ENCODE results near the gene FGF1. TPM values are rescaled to one million over a fixed set of nuclear protein-coding genes. Genes with fewer than 3 reads are reported as not detected.

FGF1 gene
- total RNA-seq, 1 donor from 2014 or later, result not detected

DNA sequence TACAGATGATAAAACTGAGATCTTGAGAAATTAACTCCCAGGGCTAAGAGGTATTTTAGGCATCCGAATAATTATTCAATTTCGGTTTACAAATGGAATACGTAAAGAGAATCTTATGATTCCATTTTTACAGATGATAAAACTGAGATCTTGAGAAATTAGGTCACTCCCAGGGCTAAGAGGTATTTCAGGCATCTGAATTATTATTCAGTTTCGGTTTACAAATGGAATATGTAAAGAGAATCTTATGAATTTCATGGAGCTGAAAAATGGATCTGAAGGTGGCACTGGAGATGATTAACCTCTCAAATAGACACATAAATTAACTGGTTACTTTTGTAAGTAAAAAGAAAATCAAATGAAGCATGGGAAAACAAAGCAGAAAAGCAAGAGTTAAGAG is 44.2 kb downstream of the FGF1 start:
- Histone ChIP-seq H3K9ac (no peak overlapping the region), H3K27me3 (no peaks in the 10 kb centered on the region), H3K9me3 (ENCODE audit: low read depth) (no peaks in the 10 kb centered on the region), H2AFZ (replicated peaks) (no peak overlapping the region), H3F3A (ENCODE audit: low read depth) (no peaks in the 10 kb centered on the region), H3K36me3 (no peaks in the 10 kb centered on the region), H3K27ac (no peak overlapping the region), H3K4me1 (no peaks in the 10 kb centered on the region), H3K4me3 (no peak overlapping the region), H3K4me2 (no peak overlapping the region), H4K20me1 (ENCODE audit: low read depth) (no peaks in the 10 kb centered on the region), H3K79me2 (ENCODE audit: low read depth) (no peaks in the 10 kb centered on the region)
- no peak overlapping the region for H3K27ac Mint-ChIP-seq
- no peak overlapping the region for H3K4me3 Mint-ChIP-seq
- TF ChIP-seq EZH2 (IDR thresholded peaks at IDR 0.05), result no peak
- TF ChIP-seq, protein P1, sequence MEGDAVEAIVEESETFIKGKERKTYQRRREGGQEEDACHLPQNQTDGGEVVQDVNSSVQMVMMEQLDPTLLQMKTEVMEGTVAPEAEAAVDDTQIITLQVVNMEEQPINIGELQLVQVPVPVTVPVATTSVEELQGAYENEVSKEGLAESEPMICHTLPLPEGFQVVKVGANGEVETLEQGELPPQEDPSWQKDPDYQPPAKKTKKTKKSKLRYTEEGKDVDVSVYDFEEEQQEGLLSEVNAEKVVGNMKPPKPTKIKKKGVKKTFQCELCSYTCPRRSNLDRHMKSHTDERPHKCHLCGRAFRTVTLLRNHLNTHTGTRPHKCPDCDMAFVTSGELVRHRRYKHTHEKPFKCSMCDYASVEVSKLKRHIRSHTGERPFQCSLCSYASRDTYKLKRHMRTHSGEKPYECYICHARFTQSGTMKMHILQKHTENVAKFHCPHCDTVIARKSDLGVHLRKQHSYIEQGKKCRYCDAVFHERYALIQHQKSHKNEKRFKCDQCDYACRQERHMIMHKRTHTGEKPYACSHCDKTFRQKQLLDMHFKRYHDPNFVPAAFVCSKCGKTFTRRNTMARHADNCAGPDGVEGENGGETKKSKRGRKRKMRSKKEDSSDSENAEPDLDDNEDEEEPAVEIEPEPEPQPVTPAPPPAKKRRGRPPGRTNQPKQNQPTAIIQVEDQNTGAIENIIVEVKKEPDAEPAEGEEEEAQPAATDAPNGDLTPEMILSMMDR (IDR thresholded peaks at IDR 0.05), result no peak
- TF ChIP-seq EZH2phosphoT487 (IDR thresholded peaks at IDR 0.05), result no peak
- H3K4me1 Mint-ChIP-seq, result peaks cover 4% of the 10 kb centered on the region
- no peaks in the 10 kb centered on the region for H3K9me3 Mint-ChIP-seq
- H3K27me3 Mint-ChIP-seq (ENCODE audit: insufficient read depth, low read depth), result no peaks in the 10 kb centered on the region
- no peaks in the 10 kb centered on the region for H3K36me3 Mint-ChIP-seq
- no peak for DNase-seq (ENCODE audit: low spot score)

- H3F3A ChIP-seq (ENCODE audit: low read depth), result no peaks in the 10 kb centered on the region
- H4K20me1 ChIP-seq (ENCODE audit: low read depth), result no peaks in the 10 kb centered on the region
- H3K4me2 ChIP-seq, result no peak overlapping the region
- Mint-ChIP-seq H3K27ac (no peak overlapping the region), H3K9me3 (no peaks in the 10 kb centered on the region), H3K4me1 (peaks cover 4% of the 10 kb centered on the region), H3K27me3 (ENCODE audit: insufficient read depth, low read depth) (no peaks in the 10 kb centered on the region), H3K4me3 (no peak overlapping the region), H3K36me3 (no peaks in the 10 kb centered on the region)
- H3K9me3 ChIP-seq (ENCODE audit: low read depth), result no peaks in the 10 kb centered on the region
- no peak for TF ChIP-seq EZH2 (IDR thresholded peaks at IDR 0.05)
- TF ChIP-seq EZH2phosphoT487 (IDR thresholded peaks at IDR 0.05), result no peak
- TF ChIP-seq, protein P1 (IDR thresholded peaks at IDR 0.05), result no peak
- H3K9ac ChIP-seq, result no peak overlapping the region
- no peak for DNase-seq (ENCODE audit: low spot score)
- no peaks in the 10 kb centered on the region for H3K4me1 ChIP-seq
- no peaks in the 10 kb centered on the region for H3K27me3 ChIP-seq
- H3K36me3 ChIP-seq, result no peaks in the 10 kb centered on the region
- H3K79me2 ChIP-seq (ENCODE audit: low read depth), result no peaks in the 10 kb centered on the region
- H3K27ac ChIP-seq, result no peak overlapping the region
- no peak overlapping the region for H2AFZ ChIP-seq (replicated peaks)
- H3K4me3 ChIP-seq, result no peak overlapping the region
Observed at GRCh38 chr5:142640316-142641005, 45.4 kb downstream of the FGF1 start.

- Histone ChIP-seq H3F3A (ENCODE audit: low read depth) (no peaks in the 10 kb centered on the region), H3K9ac (no peak overlapping the region), H3K36me3 (no peaks in the 10 kb centered on the region), H3K27ac (no peak overlapping the region), H3K4me1 (no peaks in the 10 kb centered on the region), H3K9me3 (ENCODE audit: low read depth) (no peaks in the 10 kb centered on the region), H4K20me1 (ENCODE audit: low read depth) (no peaks in the 10 kb centered on the region), H3K79me2 (ENCODE audit: low read depth) (no peaks in the 10 kb centered on the region), H3K27me3 (no peaks in the 10 kb centered on the region), H3K4me3 (no peak overlapping the region), H3K4me2 (no peak overlapping the region), H2AFZ (replicated peaks) (no peak overlapping the region)
- Mint-ChIP-seq H3K36me3 (no peaks in the 10 kb centered on the region), H3K4me1 (peaks cover 3% of the 10 kb centered on the region), H3K9me3 (no peaks in the 10 kb centered on the region), H3K4me3 (no peak overlapping the region), H3K27me3 (ENCODE audit: insufficient read depth, low read depth) (no peaks in the 10 kb centered on the region), H3K27ac (no peak overlapping the region)
- DNase-seq (ENCODE audit: low spot score), result no peak
- TF ChIP-seq, protein P1 (IDR thresholded peaks at IDR 0.05), result no peak
- TF ChIP-seq EZH2phosphoT487 (IDR thresholded peaks at IDR 0.05) (no peak), EZH2 (IDR thresholded peaks at IDR 0.05) (no peak)
Observed at GRCh38 chr5:142639455-142639854, 46.4 kb downstream of the FGF1 start.
